Measurements from ENCODE around the gene PRPSAP1. TPM values are rescaled to one million over a fixed set of nuclear protein-coding genes. Genes with fewer than 3 reads are reported as not detected.
A peak's percentile ranks its signal among the peaks of the same experiment; 100 is the strongest.
"Not testable (repeated sequence)": the region's sequence is repeated elsewhere in the genome, so short reads cannot be mapped to it uniquely, and the experiment has no call there.

The PRPSAP1 gene
- total RNA-seq, 1 donor from 2014 or later: 60.2 TPM

DNA sequence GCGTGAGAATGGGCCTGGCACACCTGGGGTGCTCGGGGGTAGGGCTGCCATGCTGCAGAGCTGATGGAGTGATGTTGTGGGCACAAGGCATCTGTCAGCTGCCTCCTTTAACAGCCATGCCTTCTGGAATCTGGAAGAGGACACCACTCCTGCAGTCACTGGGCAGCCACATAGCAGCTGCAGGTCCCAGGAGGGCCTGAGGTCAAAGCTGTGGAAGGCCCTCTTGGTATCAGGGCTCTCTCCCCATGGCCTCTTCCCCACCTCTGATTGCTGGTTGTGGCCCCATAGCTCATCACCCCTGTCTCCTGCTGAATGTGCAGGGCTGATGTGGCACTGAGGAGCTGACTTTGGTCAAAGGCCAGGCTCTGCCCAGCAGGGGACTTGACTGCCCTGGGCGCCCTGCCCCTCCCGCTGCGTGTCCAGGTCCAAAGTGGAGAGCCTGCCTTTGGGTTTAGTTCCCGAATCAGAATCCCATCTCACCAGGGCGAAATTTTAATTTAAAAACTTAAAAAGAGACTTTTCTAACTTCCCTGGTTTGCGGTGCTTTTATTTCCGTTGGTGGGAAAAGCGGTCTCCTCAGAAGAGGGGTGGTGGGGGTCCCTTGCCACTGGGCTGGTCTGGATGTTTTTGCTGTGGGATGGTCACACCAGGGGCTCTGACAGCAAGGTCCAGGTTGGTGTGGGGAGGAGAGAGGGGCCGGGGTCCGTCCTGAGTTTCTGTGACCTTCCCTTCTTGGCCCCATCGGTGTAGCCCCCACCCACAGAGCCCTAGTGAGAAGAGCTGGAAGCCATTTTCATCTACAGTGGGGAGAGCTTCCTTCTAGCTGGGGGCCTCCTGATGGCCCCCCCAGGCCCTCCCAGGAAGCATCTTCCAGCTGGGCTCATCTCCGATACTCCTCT, 82.7 kb downstream of the PRPSAP1 start:
- intact Hi-C loops (cut with DNase I): no loop called here
- peak overlapping the region; percentile 42 for H3K4me3 ChIP-seq
- no peaks in the 10 kb centered on the region for H3K27me3 ChIP-seq
- no peaks in the 10 kb centered on the region for H3K9me3 ChIP-seq
- H3K36me3 ChIP-seq: peaks cover 19% of the 10 kb centered on the region
- no peak for DNase-seq
- no peak for ATAC-seq
- TF ChIP-seq, protein P1, sequence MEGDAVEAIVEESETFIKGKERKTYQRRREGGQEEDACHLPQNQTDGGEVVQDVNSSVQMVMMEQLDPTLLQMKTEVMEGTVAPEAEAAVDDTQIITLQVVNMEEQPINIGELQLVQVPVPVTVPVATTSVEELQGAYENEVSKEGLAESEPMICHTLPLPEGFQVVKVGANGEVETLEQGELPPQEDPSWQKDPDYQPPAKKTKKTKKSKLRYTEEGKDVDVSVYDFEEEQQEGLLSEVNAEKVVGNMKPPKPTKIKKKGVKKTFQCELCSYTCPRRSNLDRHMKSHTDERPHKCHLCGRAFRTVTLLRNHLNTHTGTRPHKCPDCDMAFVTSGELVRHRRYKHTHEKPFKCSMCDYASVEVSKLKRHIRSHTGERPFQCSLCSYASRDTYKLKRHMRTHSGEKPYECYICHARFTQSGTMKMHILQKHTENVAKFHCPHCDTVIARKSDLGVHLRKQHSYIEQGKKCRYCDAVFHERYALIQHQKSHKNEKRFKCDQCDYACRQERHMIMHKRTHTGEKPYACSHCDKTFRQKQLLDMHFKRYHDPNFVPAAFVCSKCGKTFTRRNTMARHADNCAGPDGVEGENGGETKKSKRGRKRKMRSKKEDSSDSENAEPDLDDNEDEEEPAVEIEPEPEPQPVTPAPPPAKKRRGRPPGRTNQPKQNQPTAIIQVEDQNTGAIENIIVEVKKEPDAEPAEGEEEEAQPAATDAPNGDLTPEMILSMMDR (IDR thresholded peaks at IDR 0.05): no peak
- peak overlapping the region; percentile 75 for H3K27ac ChIP-seq
- H3K4me1 ChIP-seq: peaks cover 77% of the 10 kb centered on the region

GRCh38 chr17:76270127-76270592, 83.6 kb downstream of the PRPSAP1 start:
- H3K27me3 ChIP-seq: no peaks in the 10 kb centered on the region
- DNase-seq (no peak), ATAC-seq (no peak)
- peaks cover 77% of the 10 kb centered on the region for H3K4me1 ChIP-seq
- no peak overlapping the region for H3K4me3 ChIP-seq
- H3K36me3 ChIP-seq: peaks cover 19% of the 10 kb centered on the region
- H3K27ac ChIP-seq: no peak overlapping the region
- intact Hi-C loops (cut with DNase I): no loop called here
- no peaks in the 10 kb centered on the region for H3K9me3 ChIP-seq
- TF ChIP-seq, protein P1 (IDR thresholded peaks at IDR 0.05): no peak

DNA sequence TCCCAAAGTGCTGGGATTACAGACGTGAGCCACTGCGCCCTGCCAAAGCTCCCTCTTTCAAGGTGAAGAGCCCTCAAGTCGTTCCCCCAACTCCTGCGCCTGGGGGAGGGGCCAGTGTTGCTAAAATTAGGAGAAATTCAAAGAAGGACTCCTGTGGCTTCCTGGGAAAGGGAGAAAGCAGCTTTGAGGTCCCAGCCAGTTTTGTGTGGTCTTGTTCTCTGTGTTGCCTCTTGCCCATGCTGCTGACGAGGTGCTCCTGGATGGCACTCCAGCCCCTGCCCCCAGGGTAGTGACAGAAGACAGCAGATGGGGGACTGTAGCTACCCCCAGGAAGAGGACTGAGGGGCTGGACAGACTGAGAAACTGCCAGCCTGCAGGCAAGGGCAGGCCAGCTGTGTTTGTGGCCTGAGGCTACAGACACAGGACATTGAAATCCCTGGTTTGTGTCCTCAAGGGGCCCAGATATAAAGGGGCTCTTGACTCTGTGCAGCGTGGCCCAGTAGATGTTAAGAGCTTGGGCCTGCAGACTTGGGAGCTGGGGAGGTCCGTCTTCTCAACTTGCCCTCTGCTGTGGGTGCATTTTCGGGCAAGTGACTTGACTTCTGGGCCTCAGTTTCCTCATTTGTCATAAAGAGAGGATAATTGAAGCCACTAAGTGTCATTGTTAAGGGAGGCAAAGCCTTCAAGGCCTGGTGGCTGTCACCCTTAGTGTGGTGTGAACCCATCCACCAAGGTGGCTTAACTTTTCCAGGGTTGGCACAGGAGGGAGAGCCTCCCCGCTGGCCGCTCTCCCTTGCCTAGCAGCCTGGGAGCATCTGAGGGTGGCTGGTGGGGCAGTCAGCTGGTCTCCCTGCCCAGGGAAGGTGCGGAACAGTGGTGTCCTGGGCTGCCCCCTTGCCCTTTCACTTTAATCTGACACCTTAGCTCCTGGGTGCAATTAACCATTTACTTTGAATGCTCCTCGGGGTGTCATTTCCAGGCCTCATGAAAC, 84.4 kb downstream of the PRPSAP1 start:
- ATAC-seq (no peak), DNase-seq (no peak)
- peaks cover 77% of the 10 kb centered on the region for H3K4me1 ChIP-seq
- peak overlapping the region; percentile 93 for H3K27ac ChIP-seq
- TF ChIP-seq, protein P1 (IDR thresholded peaks at IDR 0.05): no peak
- H3K36me3 ChIP-seq: peaks cover 19% of the 10 kb centered on the region
- no peak overlapping the region for H3K4me3 ChIP-seq
- no peaks in the 10 kb centered on the region for H3K27me3 ChIP-seq
- no peaks in the 10 kb centered on the region for H3K9me3 ChIP-seq
- intact Hi-C loops (cut with DNase I): no loop called here

GRCh38 chr17:76268015-76268749, 85.5 kb downstream of the PRPSAP1 start:
- DNase-seq (peak; percentile 91), ATAC-seq (peak; percentile 52)
- TF ChIP-seq, protein P1 (IDR thresholded peaks at IDR 0.05): no peak
- intact Hi-C loops (cut with DNase I): no loop called here
- H3K4me3 ChIP-seq: peak overlapping the region; percentile 77
- no peaks in the 10 kb centered on the region for H3K9me3 ChIP-seq
- H3K27me3 ChIP-seq: no peaks in the 10 kb centered on the region
- peak overlapping the region; percentile 93 for H3K27ac ChIP-seq
- peaks cover 19% of the 10 kb centered on the region for H3K36me3 ChIP-seq
- peaks cover 80% of the 10 kb centered on the region for H3K4me1 ChIP-seq

DNA sequence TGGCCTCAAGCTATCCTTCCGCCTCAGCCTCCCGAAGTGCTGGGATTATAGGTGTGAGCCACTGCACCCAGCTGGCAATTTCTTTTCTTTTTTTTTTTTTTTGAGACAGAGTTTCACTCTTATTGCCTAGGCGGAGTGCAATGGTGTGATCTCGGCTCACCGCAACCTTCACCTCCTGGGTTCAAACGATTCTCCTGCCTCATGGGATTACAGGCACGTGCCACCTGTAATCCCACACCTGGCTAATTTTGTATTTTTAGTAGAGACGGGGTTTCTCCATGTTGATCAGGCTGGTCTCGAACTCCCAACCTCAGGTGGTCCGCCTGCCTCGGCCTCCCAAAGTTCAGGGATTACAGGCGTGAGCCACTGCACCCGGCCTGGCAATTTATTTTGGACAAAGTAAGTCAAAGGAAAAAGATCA, 86.1 kb downstream of the PRPSAP1 start:
- intact Hi-C loops (cut with DNase I); DNase-seq; H3K9me3 ChIP-seq; ATAC-seq; H3K27me3 ChIP-seq: not testable (repeated sequence)
- H3K36me3 ChIP-seq: peaks cover 19% of the 10 kb centered on the region
- peak overlapping the region; percentile 77 for H3K4me3 ChIP-seq
- H3K27ac ChIP-seq: peak overlapping the region; percentile 93
- peaks cover 80% of the 10 kb centered on the region for H3K4me1 ChIP-seq
